Smooth muscle cell (in vitro differentiated cells): ENCODE data around the gene GATAD2B. TPM values are rescaled to one million over a fixed set of nuclear protein-coding genes. Genes with fewer than 3 reads are reported as not detected.

Experiments used
- DNase-seq: peaks from one replicate; lab custom pipeline; 2025; ENCODE audit not compliant: unreplicated experiment; lab: John Stamatoyannopoulos, UW
- H2AFZ ChIP-seq: fragments of 200-600 bp; sonication (generic); 2 replicates; pipeline ENCODE4 v1.6.0; 2016; ENCODE audit warnings: antibody characterized with exemption, low read depth, mild to moderate bottlenecking
- H3F3A ChIP-seq: fragments of 200-600 bp; sonication (generic); 2 replicates; pipeline ENCODE4 v1.6.0; 2017; ENCODE audit warnings: antibody characterized with exemption, low read depth
- H3K27ac ChIP-seq: fragments of 200-600 bp; sonication (generic); 2 replicates; pipeline ENCODE4 v1.5.1; 2016; ENCODE audit warnings: low read depth, mild to moderate bottlenecking
- H3K27me3 ChIP-seq: fragments of 200-600 bp; sonication (generic); 2 replicates; pipeline ENCODE4 v1.6.1; 2016; ENCODE audit warnings: low read depth, mild to moderate bottlenecking
- H3K36me3 ChIP-seq: fragments of 200-600 bp; sonication (generic); 2 replicates; pipeline ENCODE4 v1.5.1; 2016; ENCODE audit warnings: low read depth
- H3K4me1 ChIP-seq: fragments of 200-600 bp; sonication (generic); 2 replicates; pipeline ENCODE4 v1.5.1; 2016; ENCODE audit warnings: low read depth
- H3K4me2 ChIP-seq: fragments of 200-600 bp; sonication (generic); 2 replicates; pipeline ENCODE4 v1.6.0; 2016; ENCODE audit warnings: mild to moderate bottlenecking
- H3K4me3 ChIP-seq: fragments of 200-600 bp; sonication (generic); 2 replicates; pipeline ENCODE4 v1.5.1; 2016; ENCODE audit warnings: mild to moderate bottlenecking
- H3K79me2 ChIP-seq: fragments of 200-600 bp; sonication (generic); 2 replicates; pipeline ENCODE4 v1.6.0; 2016; ENCODE audit warnings: low read depth, mild to moderate bottlenecking
- H3K9ac ChIP-seq: fragments of 200-600 bp; sonication (generic); 2 replicates; pipeline ENCODE4 v1.6.0; 2016; ENCODE audit warnings: low read depth
- H3K9me3 ChIP-seq: fragments of 200-600 bp; sonication (generic); replicated peaks from 2 replicates; pipeline ENCODE4 v1.5.1; 2016; ENCODE audit warnings: low read depth
- H4K20me1 ChIP-seq: fragments of 200-600 bp; sonication (generic); 2 replicates; pipeline ENCODE4 v1.6.0; 2016; ENCODE audit warnings: low read depth
- WGBS: methylation state at CpG from one replicate; pipeline ENCODE4 v1.1.7; 2016; ENCODE audit warnings: low lambda C conversion rate; 5-methylcytosine and 5-hydroxymethylcytosine counted together
- polyA plus RNA-seq: library from polyadenylated mRNA; unstranded; fragments of >200 nt; fragmentation: Nextera tagmentation; extraction: Ambion mirVana; gene quantifications from 2 replicates; pipeline ENCODE4 v1.2.1, GENCODE V29; 2016
- total RNA-seq: library from RNA; depleted of rRNA; stranded (reverse); fragments of >200 nt; gene quantifications from 2 replicates; pipeline ENCODE4 v1.2.3, GENCODE V29; 2014
- TF ChIP-seq, protein P1 (sequence below): fragments of 200-600 bp; sonication (generic); IDR thresholded peaks from 2 replicates; pipeline ENCODE4 v1.5.1; 2017; ENCODE audit warnings: borderline replicate concordance, mild to moderate bottlenecking, antibody characterized with exemption; ENCODE audit not compliant: insufficient read depth, poor library complexity, severe bottlenecking

GATAD2B gene
- total and polyA plus RNA-seq, 2 experiments from 2014 or later, result 7.8 to 24.9 TPM

DNA sequence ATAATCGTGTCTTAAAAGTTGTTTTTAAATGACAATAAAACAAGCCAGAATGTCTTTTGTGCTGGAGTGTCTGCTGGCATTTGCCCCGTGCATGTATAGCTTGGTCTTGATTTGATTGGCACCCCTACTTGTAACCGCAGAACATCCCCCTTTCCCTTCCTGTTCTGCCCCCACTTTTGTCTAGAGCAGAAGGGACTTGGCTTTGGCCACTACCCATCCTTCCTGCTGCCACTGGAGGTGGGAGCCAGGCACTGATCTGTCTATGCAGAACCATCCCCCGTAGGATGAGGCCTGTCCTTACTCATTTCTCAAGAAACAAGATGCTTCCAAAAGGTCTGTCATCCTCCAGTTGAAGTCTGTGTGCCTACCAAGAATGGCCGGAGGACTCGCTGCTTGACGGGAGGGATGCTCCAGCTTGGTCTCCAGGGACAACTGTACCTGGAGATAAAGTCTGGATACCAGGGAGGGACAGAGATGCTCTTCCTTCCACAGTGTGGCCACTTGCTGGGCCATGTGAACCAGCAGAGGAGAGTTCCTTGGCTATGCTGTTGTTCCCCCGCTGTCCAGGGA lies 148.7 kb downstream of the GATAD2B start:
- 66% methylated on average over 8 of the region's 8 CpGs for WGBS
- H3K9ac ChIP-seq, result no peak overlapping the region
- no peak overlapping the region for H3K4me2 ChIP-seq
- H3K4me1 ChIP-seq, result peaks cover 10% of the 10 kb centered on the region
- H3K79me2 ChIP-seq, result peaks cover 10% of the 10 kb centered on the region
- no peak for DNase-seq
- no peaks in the 10 kb centered on the region for H4K20me1 ChIP-seq
- H3K36me3 ChIP-seq, result no peaks in the 10 kb centered on the region
- no peaks in the 10 kb centered on the region for H3K9me3 ChIP-seq
- H3F3A ChIP-seq, result peaks cover 18% of the 10 kb centered on the region
- H3K4me3 ChIP-seq, result no peak overlapping the region
- H2AFZ ChIP-seq, result no peak overlapping the region
- peak overlapping the region; percentile 46 for H3K27ac ChIP-seq
- H3K27me3 ChIP-seq, result no peaks in the 10 kb centered on the region
- TF ChIP-seq, protein P1, sequence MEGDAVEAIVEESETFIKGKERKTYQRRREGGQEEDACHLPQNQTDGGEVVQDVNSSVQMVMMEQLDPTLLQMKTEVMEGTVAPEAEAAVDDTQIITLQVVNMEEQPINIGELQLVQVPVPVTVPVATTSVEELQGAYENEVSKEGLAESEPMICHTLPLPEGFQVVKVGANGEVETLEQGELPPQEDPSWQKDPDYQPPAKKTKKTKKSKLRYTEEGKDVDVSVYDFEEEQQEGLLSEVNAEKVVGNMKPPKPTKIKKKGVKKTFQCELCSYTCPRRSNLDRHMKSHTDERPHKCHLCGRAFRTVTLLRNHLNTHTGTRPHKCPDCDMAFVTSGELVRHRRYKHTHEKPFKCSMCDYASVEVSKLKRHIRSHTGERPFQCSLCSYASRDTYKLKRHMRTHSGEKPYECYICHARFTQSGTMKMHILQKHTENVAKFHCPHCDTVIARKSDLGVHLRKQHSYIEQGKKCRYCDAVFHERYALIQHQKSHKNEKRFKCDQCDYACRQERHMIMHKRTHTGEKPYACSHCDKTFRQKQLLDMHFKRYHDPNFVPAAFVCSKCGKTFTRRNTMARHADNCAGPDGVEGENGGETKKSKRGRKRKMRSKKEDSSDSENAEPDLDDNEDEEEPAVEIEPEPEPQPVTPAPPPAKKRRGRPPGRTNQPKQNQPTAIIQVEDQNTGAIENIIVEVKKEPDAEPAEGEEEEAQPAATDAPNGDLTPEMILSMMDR, result no peak

DNA sequence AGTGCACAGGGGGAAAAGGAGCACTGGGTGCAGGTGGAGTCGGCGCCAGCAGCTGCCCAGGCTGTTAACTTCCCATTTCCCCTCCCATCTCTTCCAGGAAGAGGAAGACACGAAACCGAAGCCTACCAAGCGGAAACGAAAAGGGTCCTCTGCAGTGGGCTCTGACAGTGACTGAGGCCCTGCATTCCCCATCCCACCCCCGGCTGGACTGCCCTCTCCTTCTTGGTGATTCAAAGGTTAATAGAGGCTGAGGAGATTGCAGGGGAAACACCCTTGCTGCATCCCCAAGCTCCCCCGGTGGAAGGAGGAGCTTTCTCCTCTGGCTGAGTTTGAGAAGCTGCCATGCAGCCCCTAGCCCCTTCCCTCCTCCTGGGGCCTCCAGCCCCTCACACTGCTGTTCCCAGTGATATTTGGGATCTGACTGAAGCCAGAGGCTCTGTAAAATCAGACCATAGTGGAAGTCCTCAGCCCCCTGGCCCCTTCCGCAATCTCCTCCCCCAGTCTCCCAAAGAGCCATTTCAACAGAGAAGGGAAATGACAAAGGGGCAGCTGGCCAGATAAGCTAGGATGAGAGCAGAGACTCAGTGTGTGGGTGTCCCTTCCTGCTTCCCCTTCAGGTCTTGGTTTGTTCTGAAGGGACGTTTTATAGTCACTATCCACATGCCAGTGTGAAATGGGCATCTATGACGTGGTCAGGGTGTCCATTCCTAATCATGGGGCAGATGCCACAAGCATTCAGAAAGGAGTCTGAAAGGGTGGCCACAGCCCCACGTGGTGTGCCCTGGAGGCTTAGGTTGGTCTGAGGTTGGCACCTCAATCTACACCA lies 149.5 kb downstream of the GATAD2B start:
- Histone ChIP-seq H3K27ac (peak overlapping the region; percentile 46), H4K20me1 (no peaks in the 10 kb centered on the region), H3K4me2 (peak overlapping the region; percentile 61), H3K4me1 (peaks cover 10% of the 10 kb centered on the region), H3K79me2 (peaks cover 10% of the 10 kb centered on the region), H3K9ac (peak overlapping the region; percentile 16), H3K4me3 (no peak overlapping the region), H3K36me3 (no peaks in the 10 kb centered on the region), H2AFZ (no peak overlapping the region), H3K9me3 (no peaks in the 10 kb centered on the region), H3K27me3 (no peaks in the 10 kb centered on the region), H3F3A (peaks cover 18% of the 10 kb centered on the region)
- 47% methylated on average over 12 of the region's 12 CpGs for WGBS
- TF ChIP-seq, protein P1, result no peak
- no peak for DNase-seq

DNA sequence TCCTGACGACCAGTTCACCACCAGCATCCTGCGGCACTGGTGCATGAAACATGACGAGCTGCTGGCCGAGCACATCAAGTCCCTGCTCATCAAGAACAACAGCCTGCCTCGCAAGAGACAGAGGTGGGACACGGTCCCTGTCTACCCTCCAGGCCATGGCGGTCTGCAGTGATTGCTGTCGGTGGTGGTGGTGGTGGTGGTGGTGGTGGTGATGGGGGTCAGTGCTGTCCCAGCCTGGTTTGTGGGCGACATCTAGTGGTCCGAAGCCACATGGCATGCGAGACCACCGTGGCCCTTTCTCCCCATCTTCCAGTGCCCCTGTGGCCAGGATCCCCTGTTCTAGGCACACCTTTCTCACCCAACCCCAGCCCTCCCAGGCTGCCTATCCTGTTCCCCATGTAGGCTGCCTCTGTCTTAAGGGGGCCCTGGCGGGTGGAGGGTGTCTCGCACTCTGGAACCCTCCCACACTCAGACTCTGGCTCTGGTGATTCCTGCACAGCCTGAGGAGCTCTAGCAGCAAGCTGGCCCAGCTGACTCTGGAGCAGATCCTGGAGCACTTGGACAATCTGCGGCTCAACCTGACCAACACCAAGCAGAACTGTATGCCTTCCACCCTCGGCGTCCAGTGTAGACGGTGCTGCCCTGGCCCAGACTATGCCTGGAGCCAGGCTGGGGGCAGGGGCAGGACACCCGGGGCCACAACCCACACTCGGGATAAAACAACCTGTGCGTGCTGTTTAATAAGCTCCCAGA lies 150.8 kb downstream of the GATAD2B start:
- Histone ChIP-seq H3K36me3 (no peaks in the 10 kb centered on the region), H3K9ac (no peak overlapping the region), H2AFZ (no peak overlapping the region), H3K79me2 (peaks cover under 1% of the 10 kb centered on the region), H3K27me3 (no peaks in the 10 kb centered on the region), H3K27ac (peak overlapping the region; percentile 46), H3K4me1 (peaks cover 10% of the 10 kb centered on the region), H3K9me3 (no peaks in the 10 kb centered on the region), H3K4me3 (no peak overlapping the region), H4K20me1 (no peaks in the 10 kb centered on the region), H3K4me2 (no peak overlapping the region), H3F3A (peaks cover 18% of the 10 kb centered on the region)
- DNase-seq, result no peak
- TF ChIP-seq, protein P1, result peak; percentile 41
- 75% methylated on average over 19 of the region's 21 CpGs for WGBS
